Lower leg skin (tissue), 4 donors: ENCODE measurements around the gene PMEPA1. TPM values are rescaled to one million over a fixed set of nuclear protein-coding genes. Genes with fewer than 3 reads are reported as not detected.
A peak's percentile ranks its signal among the peaks of the same experiment; 100 is the strongest.

Experiments
- DNase-seq, 2 donors: peaks; one replicate each; pipeline ENCODE4 v3.0.0-alpha.2; 2019; ENCODE audit warnings: low spot score in 2 of 2
- H3K4me3 ChIP-seq: fragments of 200-600 bp; sonication (generic); 2 replicates; pipeline ENCODE4 v1.5.1; 2017; ENCODE audit warnings: mild to moderate bottlenecking, low read depth; ENCODE audit not compliant: poor library complexity, severe bottlenecking
- CTCF ChIP-seq, 3 donors: fragments of 450-650 bp; IDR thresholded peaks; one replicate each; pipeline ENCODE4 v1.5.1; 2016; ENCODE audit warnings: antibody characterized with exemption in 3 of 3, mild to moderate bottlenecking in 3 of 3, moderate library complexity in 2 of 3
- POLR2A ChIP-seq, 2 donors: fragments of 450-650 bp; IDR thresholded peaks; one replicate each; pipeline ENCODE4 v1.6.1; 2016 to 2017; ENCODE audit warnings: antibody characterized with exemption in 2 of 2, mild to moderate bottlenecking in 1 of 2, moderate library complexity in 1 of 2
- WGBS, 2 donors: methylation state at CpG; one replicate each; pipeline ENCODE4 v1.1.5; 2018; 5-methylcytosine and 5-hydroxymethylcytosine counted together
- intact Hi-C: fragments of 100-400 bp; cut with DNase I; formaldehyde crosslinking; loops from one replicate; pipeline ENCODE4 v1.15.0; 2023; ENCODE audit warnings: low total_unique reads
- total RNA-seq, 4 donors: library from RNA; depleted of rRNA; stranded (reverse); fragments of >200 nt; gene quantifications; one replicate each; pipeline ENCODE4 v1.1.0, GENCODE V29; 2016

Gene PMEPA1
- total RNA-seq, 4 donors from 2014 or later = 4.3 to 22.1 (median 11.8) TPM

- 90% methylated on average over 7 of the region's 7 CpGs for WGBS, 2 donors
- no peak overlapping the region for H3K4me3 ChIP-seq
- peak in 1 of 2 donors; percentile 67 for DNase-seq
- TF ChIP-seq POLR2A (IDR thresholded peaks at IDR 0.05) (no peak), CTCF (IDR thresholded peaks at IDR 0.05) (no peak)
- intact Hi-C loops = no loop called here
These were observed 96.9 kb downstream of the PMEPA1 start for GRCh38 chr20:57612916-57613315.

DNA sequence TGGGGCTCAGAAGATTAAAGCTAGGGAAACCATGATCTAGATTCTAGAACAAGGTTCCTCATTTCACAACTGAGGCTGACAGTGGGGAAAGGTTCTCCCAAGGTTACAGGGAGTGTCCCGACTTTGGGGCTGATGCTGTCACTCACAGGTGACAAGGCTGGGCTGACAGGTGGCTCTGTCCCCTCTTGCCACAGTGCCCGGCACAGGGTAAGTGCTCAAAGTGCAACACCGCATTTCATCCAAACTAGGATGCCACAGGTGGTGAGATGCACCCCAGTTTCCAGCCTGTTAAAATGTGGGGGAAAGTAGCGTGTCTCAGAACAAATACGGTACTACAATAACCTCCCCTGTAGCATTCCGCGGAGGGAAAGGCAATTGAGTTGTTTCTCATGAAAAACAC lies 97.4 kb downstream of the PMEPA1 start:
- DNase-seq = peak in 1 of 2 donors; percentile 62
- 87 to 90% methylated on average over 7 of the region's 7 CpGs for WGBS, 2 donors

GRCh38 chr20:57611586-57612311 lies 98.1 kb downstream of the PMEPA1 start:
- DNase-seq = peak in 1 of 2 donors; percentile 72
- H3K4me3 ChIP-seq = no peak overlapping the region
- WGBS, 2 donors = 79 to 81% methylated on average over 17 to 18 of the region's 18 CpGs
- no peak for TF ChIP-seq POLR2A (IDR thresholded peaks at IDR 0.05)
- intact Hi-C loops = no loop called here

More for the DNA sequence above, 97.4 kb downstream of the PMEPA1 start:
- intact Hi-C loops = no loop called here
- TF ChIP-seq CTCF (IDR thresholded peaks at IDR 0.05) (no peak), POLR2A (IDR thresholded peaks at IDR 0.05) (no peak)
- no peak overlapping the region for H3K4me3 ChIP-seq

DNA sequence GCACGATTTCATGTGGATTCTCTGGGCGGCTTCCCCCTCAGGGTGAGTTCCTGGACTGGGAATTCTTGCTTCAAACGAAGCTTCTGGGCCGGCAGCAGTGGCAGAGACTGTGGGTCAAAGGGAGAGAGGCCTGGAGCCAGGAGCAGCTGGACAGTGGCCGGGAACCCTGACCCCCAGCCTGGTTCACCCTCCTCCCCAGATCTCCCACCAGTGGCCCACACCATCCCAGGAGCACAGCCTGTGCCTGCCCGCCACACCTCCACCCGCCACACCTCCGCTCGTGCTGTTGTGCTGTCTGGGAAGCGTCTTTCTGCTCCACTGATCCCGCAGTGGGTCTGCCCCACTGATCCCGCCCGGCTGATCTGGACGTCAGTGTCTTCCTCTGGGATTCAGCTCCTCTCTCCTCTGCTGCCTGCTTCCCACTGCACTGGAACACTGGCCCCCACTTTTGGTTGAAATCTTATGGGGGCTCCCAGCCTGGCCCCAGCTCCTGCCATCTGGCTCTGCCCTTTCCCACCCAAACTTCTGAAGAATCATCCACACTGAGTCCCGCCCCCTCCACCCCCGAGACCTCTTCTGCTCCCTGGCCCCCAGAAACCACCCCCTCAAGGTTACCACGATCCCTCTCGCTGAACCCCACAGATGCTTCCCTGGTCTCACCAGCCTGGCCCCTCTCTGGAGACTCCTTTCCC lies 99.4 kb downstream of the PMEPA1 start:
- intact Hi-C loops = no loop called here
- WGBS, 2 donors = 68 to 69% methylated on average over 18 of the region's 18 CpGs
- DNase-seq = peak in 1 of 2 donors; percentile 78
- TF ChIP-seq CTCF (IDR thresholded peaks at IDR 0.05) = no peak
- no peak for TF ChIP-seq POLR2A (IDR thresholded peaks at IDR 0.05)
- H3K4me3 ChIP-seq = no peak overlapping the region

GRCh38 chr20:57609842-57610167 lies 100.0 kb downstream of the PMEPA1 start:
- no peak overlapping the region for H3K4me3 ChIP-seq
- DNase-seq = no peak
- intact Hi-C loops = no loop called here
- TF ChIP-seq POLR2A (IDR thresholded peaks at IDR 0.05) = no peak
- no peak for TF ChIP-seq CTCF (IDR thresholded peaks at IDR 0.05)
- WGBS, 2 donors = 87% methylated on average over 8 of the region's 8 CpGs

DNA sequence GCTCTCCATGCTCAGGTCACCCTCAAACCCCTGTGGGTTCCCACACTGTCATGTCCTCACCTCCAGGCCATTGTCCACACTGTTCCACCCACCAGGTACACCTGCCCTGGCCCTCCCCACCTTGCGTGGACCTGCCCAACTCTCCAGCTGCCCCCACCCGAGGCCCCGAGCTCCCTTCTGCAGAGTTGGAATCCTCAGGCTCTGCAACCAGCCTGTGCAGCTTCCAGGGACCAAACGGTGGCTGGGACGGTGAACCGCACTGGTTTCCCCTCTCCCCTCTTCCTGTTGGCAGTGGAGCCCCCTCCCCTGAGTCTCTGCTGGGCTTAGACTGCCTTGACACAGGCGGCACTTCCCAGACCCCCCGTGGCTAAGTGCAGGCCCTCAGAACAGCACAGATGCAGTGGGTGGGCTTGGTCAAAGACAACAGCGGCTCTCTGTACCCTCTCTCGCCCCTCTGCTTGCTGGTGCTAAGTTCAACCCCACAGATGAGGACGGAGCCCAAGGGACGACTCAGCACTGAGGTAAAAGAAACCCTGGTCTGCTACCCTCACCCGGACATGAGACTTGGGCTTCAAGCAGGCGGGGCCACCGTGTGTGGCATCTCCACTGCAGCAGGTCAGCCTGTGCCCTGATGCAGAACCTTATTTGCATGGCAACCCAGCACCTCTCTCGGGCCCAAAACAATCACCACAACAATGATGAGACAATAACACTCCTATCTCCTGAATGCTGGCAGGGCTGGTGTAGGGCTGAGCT lies 100.6 kb downstream of the PMEPA1 start:
- intact Hi-C loops = no loop called here
- TF ChIP-seq CTCF (IDR thresholded peaks at IDR 0.05) (no peak), POLR2A (IDR thresholded peaks at IDR 0.05) (no peak)
- DNase-seq = no peak
- WGBS, 2 donors = 76 to 81% methylated on average over 15 to 16 of the region's 16 CpGs
- no peak overlapping the region for H3K4me3 ChIP-seq
